SK-N-SH treated with all-trans-retinoic acid at 6 μM for 48 hours (cell line): ENCODE measurements around the gene CD22.
"Not testable (repeated sequence)": the region's sequence is repeated elsewhere in the genome, so short reads cannot be mapped to it uniquely, and the experiment has no call there.

Experiments used
- ARNTL ChIP-seq: fragments of 450-650 bp; formaldehyde crosslinking; IDR thresholded peaks from 2 replicates; pipeline ENCODE4 v1.5.0; 2020; ENCODE audit warnings: low read depth, mild to moderate bottlenecking, moderate library complexity, borderline replicate concordance
- BACH2 ChIP-seq: fragments of 250-450 bp; sonication (Bioruptor Pico); IDR thresholded peaks from 2 replicates; pipeline ENCODE4 v1.9.0; 2021; ENCODE audit warnings: mild to moderate bottlenecking, borderline replicate concordance
- ESRRG ChIP-seq: fragments of 250-450 bp; sonication (Bioruptor Pico); IDR thresholded peaks from 2 replicates; pipeline ENCODE4 v1.6.1; 2021; ENCODE audit warnings: mild to moderate bottlenecking
- OSR1 ChIP-seq: fragments of 250-450 bp; sonication (Bioruptor Pico); IDR thresholded peaks from 2 replicates; pipeline ENCODE4 v1.8.0; 2022; ENCODE audit warnings: moderate library complexity, mild to moderate bottlenecking, inconsistent platforms
- PATZ1 ChIP-seq: fragments of 250-450 bp; sonication (Bioruptor Pico); IDR thresholded peaks from 2 replicates; pipeline ENCODE4 v1.8.0; 2020; ENCODE audit warnings: mild to moderate bottlenecking, moderate library complexity, borderline replicate concordance
- PPARA ChIP-seq: fragments of 250-450 bp; sonication (Bioruptor Pico); IDR thresholded peaks from 2 replicates; pipeline ENCODE4 v1.5.0; 2020; ENCODE audit warnings: mild to moderate bottlenecking, borderline replicate concordance
- RARB ChIP-seq: fragments of 250-450 bp; sonication (Bioruptor Pico); IDR thresholded peaks from 2 replicates; pipeline ENCODE4 v1.8.0; 2021; ENCODE audit warnings: mild to moderate bottlenecking, moderate library complexity
- ZNF70 ChIP-seq: fragments of 450-650 bp; formaldehyde crosslinking; IDR thresholded peaks from 2 replicates; pipeline ENCODE4 v1.5.0; 2020; ENCODE audit warnings: mild to moderate bottlenecking, moderate library complexity

- not testable (repeated sequence) for TF ChIP-seq PPARA (CRISPR knock-in tag); ZNF70 (CRISPR knock-in tag); RARB (CRISPR knock-in tag); ESRRG (CRISPR knock-in tag); ARNTL (CRISPR knock-in tag); PATZ1 (CRISPR knock-in tag); OSR1 (CRISPR knock-in tag); BACH2
Observed at GRCh38 chr19:35285465-35285864, 43.5 kb upstream of the CD22 start.
